ENCODE results near the gene PNN.
"Not testable (repeated sequence)": the region's sequence is repeated elsewhere in the genome, so short reads cannot be mapped to it uniquely, and the experiment has no call there.

Gene PNN

GRCh38 chr14:39181026-39181692, 6.1 kb downstream of the PNN start:
- no peak for DNase-seq

- no peak for DNase-seq
Measured at GRCh38 chr14:39181693-39182047, 6.6 kb downstream of the PNN start.

- no peak for DNase-seq
Measured at GRCh38 chr14:39182770-39183684, 8.0 kb downstream of the PNN start.

- not testable (repeated sequence) for DNase-seq
Measured at GRCh38 chr14:39183685-39184003, 8.6 kb downstream of the PNN start.

- DNase-seq, result no peak
Measured at GRCh38 chr14:39184628-39185255, 9.7 kb downstream of the PNN start.

GRCh38 chr14:39185256-39186049, 10.4 kb downstream of the PNN start:
- no peak for DNase-seq

- DNase-seq, result no peak
Measured at GRCh38 chr14:39186941-39187525, 12.0 kb downstream of the PNN start.

GRCh38 chr14:39203659-39204606, 28.9 kb downstream of the PNN start:
- DNase-seq, result no peak

- not testable (repeated sequence) for DNase-seq
Measured at GRCh38 chr14:39207430-39207829, 32.4 kb downstream of the PNN start.

GRCh38 chr14:39211109-39211741, 36.2 kb downstream of the PNN start:
- no peak for DNase-seq

GRCh38 chr14:39212034-39212433, 37.0 kb downstream of the PNN start:
- no peak for DNase-seq

GRCh38 chr14:39212693-39213092, 37.6 kb downstream of the PNN start:
- DNase-seq, result no peak

GRCh38 chr14:39217214-39217879, 42.3 kb downstream of the PNN start:
- no peak for DNase-seq

GRCh38 chr14:39218171-39218769, 43.2 kb downstream of the PNN start:
- DNase-seq, result no peak

- DNase-seq, result no peak
Measured at GRCh38 chr14:39219075-39219499, 44.0 kb downstream of the PNN start.

GRCh38 chr14:39220473-39220872, 45.4 kb downstream of the PNN start:
- not testable (repeated sequence) for DNase-seq

- DNase-seq, result no peak
Measured at GRCh38 chr14:39228044-39228443, 53.0 kb downstream of the PNN start.

- DNase-seq, result no peak
Measured at GRCh38 chr14:39228509-39229221, 53.6 kb downstream of the PNN start.

- no peak for DNase-seq
Measured at GRCh38 chr14:39229222-39229543, 54.1 kb downstream of the PNN start.
